ENCODE results near the gene ZNF562. TPM values are rescaled to one million over a fixed set of nuclear protein-coding genes. Genes with fewer than 3 reads are reported as not detected.

Gene ZNF562
- total RNA-seq, 1 donor from 2014 or later = 3.3 TPM

GRCh38 chr19:9641810-9642209, 33.1 kb downstream of the ZNF562 start:
- Histone ChIP-seq H3K4me2 (no peak overlapping the region), H3F3A (ENCODE audit: low read depth) (no peaks in the 10 kb centered on the region), H3K9ac (no peak overlapping the region), H4K20me1 (ENCODE audit: low read depth) (no peaks in the 10 kb centered on the region), H3K79me2 (ENCODE audit: low read depth) (no peaks in the 10 kb centered on the region), H3K27me3 (no peaks in the 10 kb centered on the region), H3K27ac (no peak overlapping the region), H3K4me1 (no peaks in the 10 kb centered on the region), H3K9me3 (ENCODE audit: low read depth) (no peaks in the 10 kb centered on the region), H3K4me3 (no peak overlapping the region), H3K36me3 (no peaks in the 10 kb centered on the region), H2AFZ (replicated peaks) (no peak overlapping the region)
- no peaks in the 10 kb centered on the region for H3K4me1 Mint-ChIP-seq
- H3K27ac Mint-ChIP-seq = no peak overlapping the region
- no peak for DNase-seq (ENCODE audit: low spot score)
- H3K36me3 Mint-ChIP-seq = peaks cover 35% of the 10 kb centered on the region
- TF ChIP-seq EZH2phosphoT487 (IDR thresholded peaks at IDR 0.05) = no peak
- TF ChIP-seq CTCF (IDR thresholded peaks at IDR 0.05) = no peak
- no peak for TF ChIP-seq EZH2 (IDR thresholded peaks at IDR 0.05)
- H3K9me3 Mint-ChIP-seq = no peaks in the 10 kb centered on the region
- H3K4me3 Mint-ChIP-seq = no peak overlapping the region
- no peaks in the 10 kb centered on the region for H3K27me3 Mint-ChIP-seq (ENCODE audit: insufficient read depth, low read depth)

- H2AFZ ChIP-seq (replicated peaks) = no peak overlapping the region
- H3K4me1 Mint-ChIP-seq = no peaks in the 10 kb centered on the region
- H3K4me2 ChIP-seq = no peak overlapping the region
- no peaks in the 10 kb centered on the region for H3K9me3 ChIP-seq (ENCODE audit: low read depth)
- no peaks in the 10 kb centered on the region for H3K79me2 ChIP-seq (ENCODE audit: low read depth)
- H3K4me1 ChIP-seq = no peaks in the 10 kb centered on the region
- H3K4me3 Mint-ChIP-seq = no peak overlapping the region
- H3K27me3 Mint-ChIP-seq (ENCODE audit: insufficient read depth, low read depth) = no peaks in the 10 kb centered on the region
- H3K27ac Mint-ChIP-seq = no peak overlapping the region
- H3K9me3 Mint-ChIP-seq = no peaks in the 10 kb centered on the region
- H3F3A ChIP-seq (ENCODE audit: low read depth) = no peaks in the 10 kb centered on the region
- no peak for DNase-seq (ENCODE audit: low spot score)
- no peaks in the 10 kb centered on the region for H3K27me3 ChIP-seq
- no peaks in the 10 kb centered on the region for H3K36me3 ChIP-seq
- no peaks in the 10 kb centered on the region for H4K20me1 ChIP-seq (ENCODE audit: low read depth)
- H3K27ac ChIP-seq = no peak overlapping the region
- no peak overlapping the region for H3K4me3 ChIP-seq
- TF ChIP-seq CTCF (IDR thresholded peaks at IDR 0.05) = no peak
- TF ChIP-seq EZH2 (IDR thresholded peaks at IDR 0.05) = no peak
- no peak for TF ChIP-seq EZH2phosphoT487 (IDR thresholded peaks at IDR 0.05)
- H3K36me3 Mint-ChIP-seq = peaks cover 32% of the 10 kb centered on the region
- H3K9ac ChIP-seq = no peak overlapping the region
These were observed 33.9 kb downstream of the ZNF562 start for GRCh38 chr19:9640956-9641355.

GRCh38 chr19:9636018-9636417, 38.9 kb downstream of the ZNF562 start:
- no peaks in the 10 kb centered on the region for H3K79me2 ChIP-seq (ENCODE audit: low read depth)
- no peak overlapping the region for H3K9ac ChIP-seq
- peaks cover 26% of the 10 kb centered on the region for H3K36me3 Mint-ChIP-seq
- no peak overlapping the region for H3K27ac Mint-ChIP-seq
- no peaks in the 10 kb centered on the region for H3F3A ChIP-seq (ENCODE audit: low read depth)
- H3K4me2 ChIP-seq = no peak overlapping the region
- H3K4me1 Mint-ChIP-seq = no peaks in the 10 kb centered on the region
- no peaks in the 10 kb centered on the region for H3K9me3 ChIP-seq (ENCODE audit: low read depth)
- no peak overlapping the region for H3K4me3 ChIP-seq
- H4K20me1 ChIP-seq (ENCODE audit: low read depth) = no peaks in the 10 kb centered on the region
- no peak overlapping the region for H3K27ac ChIP-seq
- no peaks in the 10 kb centered on the region for H3K9me3 Mint-ChIP-seq
- H3K36me3 ChIP-seq = peaks cover 11% of the 10 kb centered on the region
- no peak for DNase-seq (ENCODE audit: low spot score)
- H3K4me3 Mint-ChIP-seq = no peak overlapping the region
- H3K4me1 ChIP-seq = no peaks in the 10 kb centered on the region
- no peaks in the 10 kb centered on the region for H3K27me3 ChIP-seq
- H2AFZ ChIP-seq (replicated peaks) = no peak overlapping the region
- no peaks in the 10 kb centered on the region for H3K27me3 Mint-ChIP-seq (ENCODE audit: insufficient read depth, low read depth)
- no peak for TF ChIP-seq CTCF (IDR thresholded peaks at IDR 0.05)
- TF ChIP-seq EZH2 (IDR thresholded peaks at IDR 0.05) = no peak
- no peak for TF ChIP-seq EZH2phosphoT487 (IDR thresholded peaks at IDR 0.05)

Data from neural progenitor cell (in vitro differentiated cells).